Activated CD4-positive, alpha-beta memory T cell treated with anti-CD3 and anti-CD28 coated beads, Interleukin-2, amount 10 ng/mL, durations not matched to agents 7 days and 5 days (primary cell): Measurements from ENCODE around the gene CDK18. TPM values are rescaled to one million over a fixed set of nuclear protein-coding genes. Genes with fewer than 3 reads are reported as not detected.

Experiments used
- CTCF ChIA-PET: fragments of 350-600 bp; sonication (Branson Sonifier 250); formaldehyde crosslinking; loops from one replicate; lab custom pipeline; 2021; ENCODE audit warnings: antibody characterized with exemption, inconsistent platforms; lab: Charles Lee
- POLR2A ChIA-PET: fragments of 350-600 bp; sonication (Branson Sonifier 250); formaldehyde crosslinking; loops from one replicate; lab custom pipeline; 2021; ENCODE audit warnings: antibody characterized with exemption; lab: Charles Lee
- DNase-seq: peaks from one replicate; pipeline ENCODE4 v3.0.0-alpha.2; 2020
- H3K27ac Mint-ChIP-seq: one replicate; pipeline ENCODE4 v1.8.0; 2021; ENCODE audit warnings: mild to moderate bottlenecking, mixed read lengths
- H3K27me3 Mint-ChIP-seq: one replicate; pipeline ENCODE4 v1.8.0; 2021; ENCODE audit warnings: mixed read lengths
- H3K36me3 Mint-ChIP-seq: one replicate; pipeline ENCODE4 v1.8.0; 2021; ENCODE audit warnings: low read depth, mixed read lengths
- H3K4me1 Mint-ChIP-seq: one replicate; pipeline ENCODE4 v1.8.0; 2021; ENCODE audit warnings: mixed read lengths
- H3K4me3 Mint-ChIP-seq: one replicate; pipeline ENCODE4 v1.8.0; 2021; ENCODE audit warnings: mild to moderate bottlenecking, mixed read lengths
- H3K9me3 Mint-ChIP-seq: one replicate; pipeline ENCODE4 v1.8.0; 2021; ENCODE audit warnings: mixed read lengths
- total RNA-seq, 2 experiments: library from RNA; stranded (reverse); gene quantifications; one replicate each; pipeline ENCODE4 v1.2.3, GENCODE V29; 2021

The CDK18 gene
- total RNA-seq, 2 experiments from 2014 or later = 1.1 to 1.4 TPM

GRCh38 chr1:205483372-205483771, 21.1 kb upstream of the CDK18 start:
- Mint-ChIP-seq H3K36me3 (no peaks in the 10 kb centered on the region), H3K4me1 (peaks cover 23% of the 10 kb centered on the region), H3K4me3 (no peak overlapping the region), H3K27me3 (peaks cover 36% of the 10 kb centered on the region), H3K9me3 (no peaks in the 10 kb centered on the region), H3K27ac (no peak overlapping the region)
- no peak for DNase-seq
- CTCF ChIA-PET = interaction anchor here (0.7 to 7.9 kb wide), 5 partner anchors 42 to 313 kb away, joined by 3 to 98 read pairs (median 3); partner anchors contain the start of gene KLHDC8A
- POLR2A ChIA-PET = no interaction called here

GRCh38 chr1:205484985-205485967, 19.2 kb upstream of the CDK18 start:
- H3K27me3 Mint-ChIP-seq = peaks cover 38% of the 10 kb centered on the region
- peaks cover 17% of the 10 kb centered on the region for H3K4me1 Mint-ChIP-seq
- H3K27ac Mint-ChIP-seq = no peak overlapping the region
- ChIA-PET POLR2A (interaction anchor here (1.1 to 1.4 kb wide), 2 partner anchors 88 to 131 kb away, joined by 5 to 7 read pairs; no protein-coding TSS in a partner anchor), CTCF (interaction anchor here (0.6 to 7.9 kb wide), 60 partner anchors 7 to 577 kb away, joined by 3 to 133 read pairs (median 4); partner anchors contain the start of genes BLACAT1, ELK4, KLHDC8A and LEMD1)
- peak; percentile 69 for DNase-seq
- H3K36me3 Mint-ChIP-seq = no peaks in the 10 kb centered on the region
- no peaks in the 10 kb centered on the region for H3K9me3 Mint-ChIP-seq
- no peak overlapping the region for H3K4me3 Mint-ChIP-seq

- Mint-ChIP-seq H3K27ac (no peak overlapping the region), H3K9me3 (no peaks in the 10 kb centered on the region), H3K27me3 (peaks cover 32% of the 10 kb centered on the region), H3K4me3 (no peak overlapping the region), H3K4me1 (peaks cover 13% of the 10 kb centered on the region), H3K36me3 (no peaks in the 10 kb centered on the region)
- ChIA-PET POLR2A (no interaction called here), CTCF (interaction anchor here (0.6 to 7.9 kb wide), 27 partner anchors 8 to 216 kb away, joined by 3 to 133 read pairs (median 10); partner anchors contain the start of genes BLACAT1 and KLHDC8A)
- DNase-seq = no peak
Observed at GRCh38 chr1:205486258-205486657, 18.2 kb upstream of the CDK18 start.

- POLR2A ChIA-PET = no interaction called here
- no peak overlapping the region for H3K27ac Mint-ChIP-seq
- peak; percentile 48 for DNase-seq
- CTCF ChIA-PET = interaction anchor here (0.7 to 7.9 kb wide), 21 partner anchors 8 to 215 kb away, joined by 3 to 133 read pairs (median 5); partner anchors contain the start of genes ELK4 and KLHDC8A
- no peaks in the 10 kb centered on the region for H3K36me3 Mint-ChIP-seq
- H3K4me1 Mint-ChIP-seq = peaks cover 10% of the 10 kb centered on the region
- H3K4me3 Mint-ChIP-seq = no peak overlapping the region
- H3K9me3 Mint-ChIP-seq = no peaks in the 10 kb centered on the region
- peaks cover 25% of the 10 kb centered on the region for H3K27me3 Mint-ChIP-seq
Observed at GRCh38 chr1:205488074-205488723, 16.3 kb upstream of the CDK18 start.

- H3K9me3 Mint-ChIP-seq = no peaks in the 10 kb centered on the region
- H3K27me3 Mint-ChIP-seq = peaks cover 13% of the 10 kb centered on the region
- H3K4me3 Mint-ChIP-seq = no peak overlapping the region
- no peak overlapping the region for H3K27ac Mint-ChIP-seq
- ChIA-PET CTCF (interaction anchor here (1.5 to 2.7 kb wide), 2 partner anchors 32 to 116 kb away, joined by 3 to 8 read pairs; no protein-coding TSS in a partner anchor), POLR2A (no interaction called here)
- H3K36me3 Mint-ChIP-seq = no peaks in the 10 kb centered on the region
- no peak for DNase-seq
- peaks cover 13% of the 10 kb centered on the region for H3K4me1 Mint-ChIP-seq
Observed at GRCh38 chr1:205491794-205492193, 12.7 kb upstream of the CDK18 start.

- Mint-ChIP-seq H3K27me3 (peaks cover 13% of the 10 kb centered on the region), H3K9me3 (no peaks in the 10 kb centered on the region), H3K36me3 (no peaks in the 10 kb centered on the region), H3K27ac (no peak overlapping the region), H3K4me3 (no peak overlapping the region), H3K4me1 (peaks cover 13% of the 10 kb centered on the region)
- DNase-seq = no peak
- ChIA-PET POLR2A (no interaction called here), CTCF (interaction anchor here (1.5 to 2.7 kb wide), 2 partner anchors 32 to 116 kb away, joined by 3 to 8 read pairs; no protein-coding TSS in a partner anchor)
Observed at GRCh38 chr1:205492201-205492667, 12.2 kb upstream of the CDK18 start.

GRCh38 chr1:205492774-205493173, 11.7 kb upstream of the CDK18 start:
- Mint-ChIP-seq H3K4me3 (no peak overlapping the region), H3K27ac (no peak overlapping the region), H3K27me3 (peaks cover 13% of the 10 kb centered on the region), H3K4me1 (peaks cover 13% of the 10 kb centered on the region), H3K9me3 (no peaks in the 10 kb centered on the region), H3K36me3 (no peaks in the 10 kb centered on the region)
- DNase-seq = no peak
- ChIA-PET POLR2A (no interaction called here), CTCF (interaction anchor here (1.5 to 2.7 kb wide), 2 partner anchors 31 to 117 kb away, joined by 3 to 8 read pairs; no protein-coding TSS in a partner anchor)

GRCh38 chr1:205493241-205494085, 11.0 kb upstream of the CDK18 start:
- Mint-ChIP-seq H3K27me3 (peaks cover 11% of the 10 kb centered on the region), H3K27ac (no peak overlapping the region), H3K4me1 (peaks cover 13% of the 10 kb centered on the region), H3K9me3 (no peaks in the 10 kb centered on the region), H3K4me3 (no peak overlapping the region), H3K36me3 (no peaks in the 10 kb centered on the region)
- DNase-seq = no peak
- CTCF ChIA-PET = interaction anchor here (2.7 to 6.1 kb wide), 2 partner anchors 8 to 31 kb away, joined by 8 to 26 read pairs; no protein-coding TSS in a partner anchor
- POLR2A ChIA-PET = no interaction called here

- peaks cover 13% of the 10 kb centered on the region for H3K4me1 Mint-ChIP-seq
- H3K9me3 Mint-ChIP-seq = no peaks in the 10 kb centered on the region
- no peaks in the 10 kb centered on the region for H3K36me3 Mint-ChIP-seq
- no peak overlapping the region for H3K4me3 Mint-ChIP-seq
- no peak for DNase-seq
- peaks cover 9% of the 10 kb centered on the region for H3K27me3 Mint-ChIP-seq
- ChIA-PET CTCF (interaction anchor here (6.1 kb wide), 1 partner anchor 8 kb away, joined by 26 read pairs; no protein-coding TSS in a partner anchor), POLR2A (no interaction called here)
- no peak overlapping the region for H3K27ac Mint-ChIP-seq
Observed at GRCh38 chr1:205494115-205494514, 10.4 kb upstream of the CDK18 start.

GRCh38 chr1:205495237-205495823, 9.1 kb upstream of the CDK18 start:
- peaks cover 9% of the 10 kb centered on the region for H3K4me1 Mint-ChIP-seq
- DNase-seq = no peak
- POLR2A ChIA-PET = no interaction called here
- H3K27ac Mint-ChIP-seq = no peak overlapping the region
- CTCF ChIA-PET = interaction anchor here (1.2 to 6.1 kb wide), 3 partner anchors 7 to 29 kb away, joined by 3 to 26 read pairs (median 3); no protein-coding TSS in a partner anchor
- no peaks in the 10 kb centered on the region for H3K9me3 Mint-ChIP-seq
- no peaks in the 10 kb centered on the region for H3K36me3 Mint-ChIP-seq
- peaks cover 4% of the 10 kb centered on the region for H3K27me3 Mint-ChIP-seq
- H3K4me3 Mint-ChIP-seq = no peak overlapping the region

GRCh38 chr1:205496661-205497060, 7.8 kb upstream of the CDK18 start:
- CTCF ChIA-PET = interaction anchor here (6.1 kb wide), 1 partner anchor 11 kb away, joined by 26 read pairs; no protein-coding TSS in a partner anchor

More at GRCh38 chr1:205496661-205497060, 7.8 kb upstream of the CDK18 start:
- Mint-ChIP-seq H3K27ac (no peak overlapping the region), H3K4me1 (peaks cover 5% of the 10 kb centered on the region), H3K9me3 (no peaks in the 10 kb centered on the region), H3K27me3 (peaks cover 2% of the 10 kb centered on the region), H3K36me3 (no peaks in the 10 kb centered on the region), H3K4me3 (no peak overlapping the region)
- DNase-seq = no peak
- POLR2A ChIA-PET = no interaction called here
